SK-N-SH treated with all-trans-retinoic acid at 6 μM for 48 hours (cell line): ENCODE measurements around the gene BPGM.

ENCODE experiments used
- ATAC-seq: fragments of 200-7000 bp; cut with Tn5 transposase; 3 replicates; pipeline ENCODE4 v1.9.1; 2020; ENCODE audit warnings: mild to moderate bottlenecking, moderate library complexity
- ARNTL ChIP-seq: fragments of 450-650 bp; formaldehyde crosslinking; IDR thresholded peaks from 2 replicates; pipeline ENCODE4 v1.5.0; 2020; ENCODE audit warnings: low read depth, mild to moderate bottlenecking, moderate library complexity, borderline replicate concordance
- BACH2 ChIP-seq: fragments of 250-450 bp; sonication (Bioruptor Pico); IDR thresholded peaks from 2 replicates; pipeline ENCODE4 v1.9.0; 2021; ENCODE audit warnings: mild to moderate bottlenecking, borderline replicate concordance
- CREB5 ChIP-seq: fragments of 250-450 bp; sonication (Bioruptor Pico); IDR thresholded peaks from 2 replicates; pipeline ENCODE4 v1.5.1; 2020; ENCODE audit warnings: low read depth, mild to moderate bottlenecking, moderate library complexity
- CSDC2 ChIP-seq: fragments of 250-450 bp; sonication (Bioruptor Pico); IDR thresholded peaks from 2 replicates; pipeline ENCODE4 v1.5.0; 2020; ENCODE audit warnings: mild to moderate bottlenecking, moderate library complexity
- CSRNP3 ChIP-seq: fragments of 250-450 bp; sonication (Bioruptor Pico); IDR thresholded peaks from 2 replicates; pipeline ENCODE4 v1.5.1; 2021; ENCODE audit warnings: mild to moderate bottlenecking, moderate library complexity
- ESRRG ChIP-seq: fragments of 250-450 bp; sonication (Bioruptor Pico); IDR thresholded peaks from 2 replicates; pipeline ENCODE4 v1.6.1; 2021; ENCODE audit warnings: mild to moderate bottlenecking
- GLIS3 ChIP-seq: fragments of 250-450 bp; sonication (Bioruptor Pico); IDR thresholded peaks from 2 replicates; pipeline ENCODE4 v1.5.0; 2020; ENCODE audit warnings: mild to moderate bottlenecking, moderate library complexity
- ISL1 ChIP-seq: fragments of 250-450 bp; sonication (Bioruptor Pico); IDR thresholded peaks from 2 replicates; pipeline ENCODE4 v2.1.2; 2022; ENCODE audit warnings: mild to moderate bottlenecking, moderate library complexity
- OSR1 ChIP-seq: fragments of 250-450 bp; sonication (Bioruptor Pico); IDR thresholded peaks from 2 replicates; pipeline ENCODE4 v1.8.0; 2022; ENCODE audit warnings: moderate library complexity, mild to moderate bottlenecking, inconsistent platforms
- PATZ1 ChIP-seq: fragments of 250-450 bp; sonication (Bioruptor Pico); IDR thresholded peaks from 2 replicates; pipeline ENCODE4 v1.8.0; 2020; ENCODE audit warnings: mild to moderate bottlenecking, moderate library complexity, borderline replicate concordance
- POU6F1 ChIP-seq: fragments of 250-450 bp; sonication (Bioruptor Pico); IDR thresholded peaks from 2 replicates; pipeline ENCODE4 v1.8.0; 2021; ENCODE audit warnings: low read depth, mild to moderate bottlenecking, moderate library complexity, borderline replicate concordance
- PPARA ChIP-seq: fragments of 250-450 bp; sonication (Bioruptor Pico); IDR thresholded peaks from 2 replicates; pipeline ENCODE4 v1.5.0; 2020; ENCODE audit warnings: mild to moderate bottlenecking, borderline replicate concordance
- RARB ChIP-seq: fragments of 250-450 bp; sonication (Bioruptor Pico); IDR thresholded peaks from 2 replicates; pipeline ENCODE4 v1.8.0; 2021; ENCODE audit warnings: mild to moderate bottlenecking, moderate library complexity
- SNAI2 ChIP-seq: fragments of 250-450 bp; sonication (Bioruptor Pico); IDR thresholded peaks from 2 replicates; pipeline ENCODE4 v1.5.0; 2020; ENCODE audit warnings: mild to moderate bottlenecking, moderate library complexity
- TCF4 ChIP-seq: fragments of 250-450 bp; sonication (Bioruptor Pico); IDR thresholded peaks from 2 replicates; pipeline ENCODE4 v1.8.0; 2021; ENCODE audit warnings: mild to moderate bottlenecking, moderate library complexity, borderline replicate concordance
- TOX ChIP-seq: fragments of 250-450 bp; sonication (Bioruptor Pico); IDR thresholded peaks from 2 replicates; pipeline ENCODE4 v1.8.0; 2021; ENCODE audit warnings: mild to moderate bottlenecking, moderate library complexity, borderline replicate concordance
- TSHZ2 ChIP-seq: fragments of 250-450 bp; sonication (Bioruptor Pico); IDR thresholded peaks from 2 replicates; pipeline ENCODE4 v1.5.0; 2020; ENCODE audit warnings: mild to moderate bottlenecking, moderate library complexity
- ZFP3 ChIP-seq: fragments of 250-450 bp; sonication (Bioruptor Pico); IDR thresholded peaks from 2 replicates; pipeline ENCODE4 v1.5.0; 2020; ENCODE audit warnings: mild to moderate bottlenecking, moderate library complexity
- ZFP30 ChIP-seq: fragments of 450-650 bp; formaldehyde crosslinking; IDR thresholded peaks from 2 replicates; pipeline ENCODE4 v1.5.0; 2022; ENCODE audit warnings: mild to moderate bottlenecking, moderate library complexity
- ZNF565 ChIP-seq: fragments of 450-650 bp; formaldehyde crosslinking; conservative IDR thresholded peaks from 2 replicates; pipeline ENCODE4 v1.5.0; 2020; ENCODE audit warnings: low read depth, mild to moderate bottlenecking, moderate library complexity
- ZNF70 ChIP-seq: fragments of 450-650 bp; formaldehyde crosslinking; IDR thresholded peaks from 2 replicates; pipeline ENCODE4 v1.5.0; 2020; ENCODE audit warnings: mild to moderate bottlenecking, moderate library complexity
- ZNF8 ChIP-seq: fragments of 450-650 bp; formaldehyde crosslinking; IDR thresholded peaks from 2 replicates; pipeline ENCODE4 v1.5.0; 2020; ENCODE audit warnings: mild to moderate bottlenecking, moderate library complexity

Gene BPGM

GRCh38 chr7:134707663-134708378 is 61.2 kb downstream of the BPGM start:
- TF ChIP-seq OSR1: no peak
- no peak for TF ChIP-seq ZFP3 (CRISPR knock-in tag)
- TF ChIP-seq ZFP30 (CRISPR knock-in tag): no peak
- TF ChIP-seq POU6F1 (CRISPR knock-in tag): no peak
- no peak for TF ChIP-seq PPARA (CRISPR knock-in tag)
- no peak for TF ChIP-seq GLIS3
- TF ChIP-seq TSHZ2 (CRISPR knock-in tag): no peak
- TF ChIP-seq CREB5: no peak
- TF ChIP-seq SNAI2 (CRISPR knock-in tag): no peak
- TF ChIP-seq ISL1 (CRISPR knock-in tag): no peak
- no peak for TF ChIP-seq CSDC2 (CRISPR knock-in tag)
- TF ChIP-seq ZNF565: no peak
- TF ChIP-seq TCF4 (CRISPR knock-in tag): no peak
- TF ChIP-seq RARB (CRISPR knock-in tag): no peak
- TF ChIP-seq ZNF70 (CRISPR knock-in tag): no peak
- ATAC-seq: no peak

GRCh38 chr7:134708692-134709091 is 62.0 kb downstream of the BPGM start:
- no peak for ATAC-seq
- TF ChIP-seq RARB (CRISPR knock-in tag) (no peak), CREB5 (no peak), ZFP30 (CRISPR knock-in tag) (no peak), BACH2 (no peak), TOX (no peak), TSHZ2 (CRISPR knock-in tag) (no peak), TCF4 (CRISPR knock-in tag) (no peak), ISL1 (CRISPR knock-in tag) (no peak), GLIS3 (no peak), ZNF8 (CRISPR knock-in tag) (no peak), CSRNP3 (CRISPR knock-in tag) (no peak), POU6F1 (CRISPR knock-in tag) (no peak), PATZ1 (CRISPR knock-in tag) (no peak), ZNF565 (no peak), SNAI2 (CRISPR knock-in tag) (no peak), ESRRG (CRISPR knock-in tag) (no peak), ZFP3 (CRISPR knock-in tag) (no peak), CSDC2 (CRISPR knock-in tag) (no peak), ARNTL (CRISPR knock-in tag) (no peak)
